ENCODE results near the gene FDX1. TPM values are rescaled to one million over a fixed set of nuclear protein-coding genes. Genes with fewer than 3 reads are reported as not detected.
A peak's percentile ranks its signal among the peaks of the same experiment; 100 is the strongest.

Gene FDX1
- total RNA-seq, 1 donor from 2014 or later = 23.6 TPM

DNA sequence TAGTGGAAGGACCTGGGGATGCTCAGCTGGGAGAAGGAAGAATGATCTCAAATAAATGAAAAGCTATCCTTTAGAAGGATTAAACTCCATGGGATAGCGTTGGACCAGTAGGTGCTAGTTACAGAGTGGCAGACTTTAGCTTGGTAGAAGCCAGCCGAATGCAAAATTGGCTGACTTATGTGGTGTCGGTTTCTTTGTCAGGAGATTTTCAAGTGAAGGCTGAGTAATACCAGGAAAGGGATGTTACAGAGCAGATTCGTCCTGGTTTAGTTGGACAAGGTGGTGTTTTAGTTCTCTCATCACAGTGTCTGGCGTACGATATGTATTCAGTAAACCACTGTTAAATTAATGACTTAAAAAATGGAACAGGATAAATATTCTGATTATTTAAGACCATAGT, 26.0 kb downstream of the FDX1 start:
- ATAC-seq = no peak
- DNase-seq (ENCODE audit: low spot score) = no peak

DNA sequence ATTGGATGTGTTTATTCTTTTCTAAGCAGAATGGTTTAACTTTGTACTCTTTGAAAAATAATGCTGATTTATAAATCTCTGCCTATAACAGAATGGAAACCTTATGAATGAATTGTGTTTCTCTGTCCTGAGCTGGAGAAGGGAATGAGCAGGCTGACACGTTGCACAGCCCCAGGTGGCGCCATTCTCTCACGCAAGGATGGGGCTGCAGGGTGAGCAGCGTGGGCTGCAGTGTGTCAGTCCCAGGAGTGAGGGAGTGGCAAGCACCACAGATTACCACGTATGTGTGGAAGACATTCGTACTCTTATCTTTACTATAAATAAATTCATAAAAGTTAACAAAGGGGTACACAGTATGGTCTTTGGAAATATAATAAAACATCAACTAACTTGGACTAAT, 33.4 kb downstream of the FDX1 start:
- peak; percentile 72 for ATAC-seq
- DNase-seq (ENCODE audit: low spot score) = no peak

DNA sequence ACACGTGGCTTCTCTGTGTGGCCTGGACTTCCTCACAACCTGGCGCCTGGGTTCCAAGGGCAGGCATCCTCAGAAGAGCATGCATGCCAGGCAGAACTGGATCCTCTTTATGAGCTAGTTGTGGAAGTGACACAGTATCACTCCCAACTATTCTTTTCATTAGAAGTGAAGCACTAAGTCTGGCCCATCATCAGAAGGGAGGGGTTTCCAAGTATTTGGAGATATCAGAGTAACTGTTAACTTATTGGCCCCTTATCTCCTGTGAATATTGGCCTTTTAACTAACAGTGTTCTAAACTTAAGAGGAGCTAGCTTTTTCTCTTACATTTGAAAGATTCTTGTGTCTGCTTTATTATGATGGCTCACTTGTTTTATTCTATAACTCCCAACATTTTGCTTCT, 35.5 kb downstream of the FDX1 start:
- no peak for DNase-seq (ENCODE audit: low spot score)
- no peak for ATAC-seq

DNA sequence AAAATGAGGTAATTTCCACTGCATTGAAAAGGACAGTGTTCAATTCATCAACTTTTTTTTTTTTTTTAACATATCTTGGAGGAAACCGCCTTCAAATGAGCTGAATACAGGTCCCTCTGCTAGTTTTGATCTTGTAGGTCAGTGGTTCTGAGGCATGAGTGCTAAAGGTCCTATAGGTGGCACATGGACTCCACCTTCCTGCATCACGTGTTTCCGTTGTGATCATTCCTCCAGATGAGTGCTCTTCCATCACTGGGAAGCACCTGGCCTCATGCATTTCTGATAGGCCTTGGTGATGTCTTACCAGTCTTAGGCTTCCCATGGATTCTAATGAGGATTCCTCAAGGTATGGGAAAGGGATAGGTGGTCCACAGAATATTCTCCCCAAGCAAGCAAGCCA, 37.8 kb downstream of the FDX1 start:
- ATAC-seq = no peak
- DNase-seq (ENCODE audit: low spot score) = no peak

DNA sequence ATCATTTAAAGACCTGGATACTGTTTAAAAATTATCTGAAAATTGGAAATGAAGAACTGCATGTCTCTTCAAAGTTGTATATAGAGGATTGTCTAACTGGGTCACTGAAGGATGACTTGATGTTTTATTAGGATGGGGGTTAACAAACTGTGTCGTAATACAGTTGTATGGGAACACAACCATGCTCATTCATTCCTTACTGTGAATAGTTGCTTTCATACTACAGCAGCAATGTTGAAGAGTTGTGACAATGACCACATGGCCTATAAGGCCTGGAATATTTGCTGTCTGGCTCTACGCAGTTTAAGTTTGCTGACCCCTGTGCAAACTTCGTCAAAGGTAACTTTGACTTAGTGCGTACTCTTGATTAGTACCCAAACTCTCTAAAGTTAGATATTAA, 38.4 kb downstream of the FDX1 start:
- ATAC-seq (no peak), DNase-seq (ENCODE audit: low spot score) (no peak)

DNA sequence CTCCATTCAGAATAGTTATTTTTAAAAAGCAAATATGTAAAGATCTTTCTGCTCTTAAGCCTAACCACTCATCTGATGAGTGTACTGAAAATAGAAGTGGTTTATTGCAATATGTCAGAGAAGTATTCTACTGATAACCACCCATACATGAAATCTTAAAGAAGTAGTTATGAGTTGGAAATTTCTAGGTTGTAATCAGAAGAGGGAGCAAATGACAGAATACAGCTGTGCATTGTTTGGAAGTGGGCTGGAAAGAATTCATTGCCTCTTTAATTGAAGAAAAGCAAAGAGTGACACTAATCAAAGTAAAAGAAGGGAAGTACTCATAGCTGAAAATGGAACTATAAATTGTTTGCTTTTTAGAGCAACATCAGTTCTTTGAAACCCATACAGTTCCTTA, 39.4 kb downstream of the FDX1 start:
- DNase-seq (ENCODE audit: low spot score) (no peak), ATAC-seq (no peak)

DNA sequence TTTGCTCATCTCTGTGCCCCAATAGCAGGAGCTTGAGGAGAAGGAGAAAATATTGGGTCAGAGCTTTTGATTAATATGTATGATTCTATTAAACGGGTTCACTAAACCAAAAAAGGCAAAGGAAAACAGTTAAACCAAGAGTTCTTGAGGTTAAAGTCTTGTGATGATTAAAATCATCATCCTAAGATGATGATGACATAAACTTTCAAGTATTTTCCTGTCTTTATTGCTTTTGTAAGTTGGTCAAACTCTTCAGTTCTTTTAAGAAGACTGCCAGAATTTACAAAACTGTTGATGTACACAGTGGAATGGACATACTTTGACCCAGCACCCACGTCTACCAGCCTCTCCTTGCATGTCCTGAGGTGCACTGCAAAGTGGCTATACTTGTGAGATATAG, 41.0 kb downstream of the FDX1 start:
- DNase-seq (ENCODE audit: low spot score) = no peak
- ATAC-seq = no peak

DNA sequence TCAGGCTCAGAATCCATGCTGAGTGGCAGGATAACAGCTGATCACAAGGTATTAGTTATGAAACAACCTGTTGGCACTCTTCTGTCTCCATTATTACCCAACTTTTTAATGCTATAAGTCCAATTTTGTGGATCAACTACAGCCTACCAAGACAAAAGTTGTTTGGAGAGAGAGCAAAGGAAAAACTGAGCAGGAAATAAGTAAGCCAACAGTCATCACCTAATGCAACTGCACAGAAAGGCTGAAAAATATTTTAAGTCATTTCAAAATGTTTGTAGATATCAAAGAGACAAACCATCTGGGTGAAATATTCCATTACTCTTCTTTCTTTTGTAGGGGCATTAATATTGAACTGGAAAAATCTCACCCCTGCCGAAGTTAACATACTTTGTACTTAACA, 41.6 kb downstream of the FDX1 start:
- peak; percentile 37 for ATAC-seq
- DNase-seq (ENCODE audit: low spot score) = no peak

DNA sequence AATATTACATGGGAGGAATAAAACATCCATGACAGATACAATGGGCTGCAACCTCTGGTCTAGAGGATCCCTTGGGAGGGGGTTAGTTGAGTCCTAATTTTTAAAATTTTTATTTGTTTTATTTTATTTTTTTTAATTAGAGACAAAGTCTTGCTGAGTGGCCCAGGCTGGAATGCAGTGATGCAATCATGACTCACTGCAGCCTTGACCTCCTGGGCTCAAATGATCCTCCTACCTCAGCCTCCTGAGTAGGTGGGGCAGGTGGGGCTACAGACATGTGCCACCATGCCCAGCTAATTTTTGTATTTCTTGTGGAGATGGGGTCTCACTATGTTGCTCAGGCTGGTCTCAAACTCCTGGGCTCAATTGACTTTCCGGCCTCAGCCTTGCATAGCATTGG, 43.1 kb downstream of the FDX1 start:
- no peak for DNase-seq (ENCODE audit: low spot score)
- no peak for ATAC-seq

DNA sequence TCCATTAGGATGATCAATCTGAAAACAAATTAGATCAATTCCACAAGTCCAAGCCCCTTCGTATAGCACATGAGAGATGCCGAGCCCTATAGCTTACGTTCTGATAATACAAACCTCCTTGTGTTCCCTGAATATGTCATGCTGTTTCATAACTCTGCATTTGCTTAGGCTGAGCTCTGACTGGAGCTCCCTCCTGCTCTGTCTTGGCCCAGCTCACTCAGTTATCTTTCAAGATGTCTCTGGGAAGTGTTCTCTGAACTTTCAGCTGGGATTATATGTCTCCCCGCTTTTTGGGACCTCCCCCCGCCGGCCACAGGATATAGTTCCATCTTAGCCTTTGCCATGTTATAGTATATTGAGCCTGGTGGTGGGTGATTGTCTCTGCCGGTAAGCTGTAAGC, 44.0 kb downstream of the FDX1 start:
- ATAC-seq = no peak
- DNase-seq (ENCODE audit: low spot score) = no peak

DNA sequence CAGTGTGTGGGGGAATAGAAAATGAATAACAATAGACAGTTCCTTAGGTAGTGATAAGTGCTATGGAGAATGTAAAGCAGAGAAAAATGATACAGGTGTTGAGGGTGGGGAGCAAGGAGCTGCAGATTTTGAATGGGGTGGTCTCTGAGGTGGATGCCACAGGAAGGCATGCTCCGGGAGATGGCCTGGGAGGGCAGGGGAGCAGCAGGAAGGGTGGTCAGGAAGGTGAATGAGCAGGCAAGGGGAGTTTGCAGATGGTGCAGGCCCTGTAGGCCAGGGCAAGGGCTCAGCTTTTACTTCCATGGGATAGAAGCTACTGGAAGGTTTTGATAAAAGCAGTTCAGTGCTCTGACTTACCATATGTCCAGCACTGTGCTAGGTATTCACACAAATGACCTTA, 44.8 kb downstream of the FDX1 start:
- no peak for ATAC-seq
- DNase-seq (ENCODE audit: low spot score) = no peak

DNA sequence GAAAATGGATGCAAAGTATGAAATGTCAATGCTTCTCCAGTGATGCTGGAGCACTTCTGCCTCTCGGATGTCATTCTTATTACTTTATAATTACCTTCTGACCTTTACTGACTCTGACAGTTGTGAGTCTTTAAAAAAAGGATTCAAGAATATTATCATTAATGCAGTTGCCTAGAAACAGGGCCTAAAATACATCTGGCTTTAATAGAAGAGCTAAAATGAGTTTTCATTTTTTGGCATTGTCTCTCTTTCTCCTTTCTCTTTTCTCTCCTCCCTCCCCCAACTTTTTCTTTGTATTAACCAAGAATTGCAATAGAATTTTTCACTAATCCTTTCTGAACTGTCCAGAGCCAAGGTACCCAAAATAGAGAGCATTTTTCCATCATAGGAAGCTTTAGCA, 45.9 kb downstream of the FDX1 start:
- DNase-seq (ENCODE audit: low spot score) (no peak), ATAC-seq (no peak)

DNA sequence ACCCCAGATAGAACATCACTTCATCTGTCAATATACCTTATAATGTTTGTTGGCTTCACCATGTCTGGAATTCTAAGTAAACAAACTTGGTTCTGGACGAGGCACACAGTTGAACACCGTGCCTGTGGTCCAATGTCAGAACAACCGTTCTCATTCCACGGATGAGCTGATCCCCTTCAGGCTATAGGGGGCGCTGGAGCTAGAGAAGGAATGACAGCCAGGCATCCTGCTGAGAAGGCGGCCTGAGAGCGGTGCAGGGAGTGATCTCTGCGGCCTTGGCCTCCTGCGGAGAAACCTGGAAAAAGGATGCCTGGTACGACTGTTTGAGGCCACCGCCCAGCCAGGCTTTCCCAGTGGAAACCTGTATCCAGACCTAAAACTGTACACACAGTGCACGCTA, 48.7 kb downstream of the FDX1 start:
- ATAC-seq = no peak
- no peak for DNase-seq (ENCODE audit: low spot score)

DNA sequence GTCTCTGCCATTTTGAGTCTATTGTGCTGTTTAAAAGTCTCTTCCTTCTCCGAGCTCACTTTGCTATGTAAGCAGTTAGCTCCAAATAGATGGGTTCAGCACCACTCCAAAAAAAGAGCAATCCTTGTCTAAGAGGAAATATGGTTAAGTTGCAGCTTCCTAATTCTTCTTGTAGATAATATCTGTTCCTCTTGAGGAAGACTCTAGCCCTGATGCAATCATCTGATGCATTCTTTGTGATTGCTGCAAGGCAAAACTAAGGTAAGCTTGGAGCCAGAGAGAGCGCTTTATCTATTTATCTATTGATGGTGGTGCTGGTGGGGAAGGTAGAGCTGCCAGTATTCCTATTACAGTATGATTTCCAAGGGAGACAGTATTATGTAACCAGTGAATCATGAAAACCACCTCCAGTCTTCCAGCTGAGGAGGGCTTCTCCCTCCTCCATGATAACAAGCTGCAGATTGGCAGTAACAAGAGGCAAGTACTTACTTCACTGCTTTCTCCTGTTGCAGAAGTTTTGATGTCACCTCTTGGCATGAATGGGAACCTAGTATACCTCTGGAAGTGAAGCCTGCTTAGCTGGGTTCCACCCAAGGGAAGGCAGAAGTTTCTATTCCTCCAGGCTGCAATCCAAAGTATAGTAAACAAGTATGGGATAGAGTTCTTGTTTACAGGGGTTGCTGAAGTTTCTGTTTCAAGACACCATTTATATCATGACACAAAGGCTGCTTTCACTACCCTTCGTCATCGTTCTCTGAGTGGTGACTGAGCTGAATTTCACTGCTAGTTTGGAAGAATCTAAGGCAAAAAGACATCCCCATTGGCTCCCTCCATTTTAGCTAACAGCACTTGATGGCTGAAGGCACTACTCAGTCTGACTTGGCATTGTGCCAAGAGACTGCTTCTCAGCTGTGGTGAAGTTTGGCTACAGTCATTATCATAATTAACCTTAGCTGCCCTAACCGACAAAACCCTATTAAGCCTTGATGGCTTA, 49.7 kb downstream of the FDX1 start:
- ATAC-seq (peak; percentile 54), DNase-seq (ENCODE audit: low spot score) (no peak)

DNA sequence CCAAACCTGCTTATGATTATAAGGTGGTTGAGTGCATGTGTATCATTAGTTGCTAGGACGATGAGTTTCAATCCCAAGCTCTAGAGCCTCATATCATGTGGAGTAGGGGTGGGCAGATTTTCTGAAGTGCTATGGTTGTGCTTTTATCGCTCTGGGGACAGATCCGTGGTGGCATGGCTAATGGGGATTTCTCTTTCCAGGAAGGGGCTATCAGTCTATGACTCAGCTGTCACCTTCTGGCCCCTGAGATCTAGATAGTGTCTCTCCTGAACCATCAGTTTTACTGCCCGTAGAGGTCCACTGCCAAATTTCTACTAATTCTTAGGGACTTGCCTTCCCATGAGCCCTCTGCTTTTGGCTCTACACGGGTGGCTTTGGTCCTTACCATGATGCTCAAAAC, 51.8 kb downstream of the FDX1 start:
- no peak for ATAC-seq
- DNase-seq (ENCODE audit: low spot score) = no peak

DNA sequence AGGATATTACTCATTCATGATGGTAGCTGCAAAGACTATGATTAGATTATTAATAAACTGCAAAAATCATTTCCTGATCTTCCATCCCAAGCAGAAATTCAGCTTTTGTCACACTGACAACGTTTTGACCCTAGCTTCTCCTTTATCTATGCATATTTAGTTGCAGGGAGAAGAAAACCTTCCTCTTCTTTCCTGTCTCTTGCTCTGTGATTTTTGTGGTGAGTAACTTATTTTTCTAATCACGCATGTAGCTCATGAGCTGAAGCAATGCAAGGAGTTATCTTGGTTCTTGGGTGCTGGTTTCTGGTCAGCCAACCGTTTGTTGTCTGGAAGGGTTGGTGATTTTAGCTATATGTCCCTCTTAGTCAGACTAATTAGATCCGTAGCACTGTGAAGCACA, 56.4 kb downstream of the FDX1 start:
- ATAC-seq (no peak), DNase-seq (ENCODE audit: low spot score) (no peak)

DNA sequence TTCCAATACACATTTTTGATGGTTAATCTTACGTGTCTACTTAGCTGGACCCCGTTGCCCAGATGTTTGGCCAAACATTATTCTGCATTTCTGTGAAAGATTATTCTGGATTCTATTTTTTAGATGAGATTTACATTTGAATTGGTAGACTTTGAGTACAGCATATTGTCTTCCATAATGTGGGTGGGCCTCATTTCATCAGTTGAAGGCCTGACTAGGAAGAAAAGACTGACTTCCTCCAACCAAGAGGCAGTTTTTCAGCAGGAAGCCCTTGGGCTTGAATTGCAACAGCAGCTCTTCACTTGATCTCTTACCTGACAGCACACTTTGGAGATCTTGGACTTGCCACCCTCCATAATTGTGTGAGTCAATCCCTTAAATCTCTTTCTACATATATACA, 58.7 kb downstream of the FDX1 start:
- DNase-seq (ENCODE audit: low spot score) = no peak
- ATAC-seq = no peak

DNA sequence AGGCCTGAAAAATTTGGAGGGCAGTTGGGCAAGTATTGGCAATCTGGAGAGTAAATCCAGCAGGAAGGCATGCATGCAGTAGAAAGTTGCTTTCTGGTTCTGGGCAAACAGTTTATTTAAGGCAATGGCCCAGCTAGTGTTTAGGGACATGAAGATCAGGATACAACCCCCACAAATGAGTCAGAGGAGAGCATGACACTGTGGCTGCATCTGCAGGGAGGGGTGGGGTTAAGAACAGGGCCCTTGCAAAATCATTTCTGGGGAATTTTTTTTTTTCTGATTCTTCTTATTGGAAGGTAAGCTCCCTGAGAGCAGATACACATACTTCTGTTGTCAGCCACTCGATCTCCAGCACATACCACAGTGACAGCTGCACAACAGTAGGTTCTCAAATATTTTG, 61.1 kb downstream of the FDX1 start:
- DNase-seq (ENCODE audit: low spot score) (no peak), ATAC-seq (no peak)

DNA sequence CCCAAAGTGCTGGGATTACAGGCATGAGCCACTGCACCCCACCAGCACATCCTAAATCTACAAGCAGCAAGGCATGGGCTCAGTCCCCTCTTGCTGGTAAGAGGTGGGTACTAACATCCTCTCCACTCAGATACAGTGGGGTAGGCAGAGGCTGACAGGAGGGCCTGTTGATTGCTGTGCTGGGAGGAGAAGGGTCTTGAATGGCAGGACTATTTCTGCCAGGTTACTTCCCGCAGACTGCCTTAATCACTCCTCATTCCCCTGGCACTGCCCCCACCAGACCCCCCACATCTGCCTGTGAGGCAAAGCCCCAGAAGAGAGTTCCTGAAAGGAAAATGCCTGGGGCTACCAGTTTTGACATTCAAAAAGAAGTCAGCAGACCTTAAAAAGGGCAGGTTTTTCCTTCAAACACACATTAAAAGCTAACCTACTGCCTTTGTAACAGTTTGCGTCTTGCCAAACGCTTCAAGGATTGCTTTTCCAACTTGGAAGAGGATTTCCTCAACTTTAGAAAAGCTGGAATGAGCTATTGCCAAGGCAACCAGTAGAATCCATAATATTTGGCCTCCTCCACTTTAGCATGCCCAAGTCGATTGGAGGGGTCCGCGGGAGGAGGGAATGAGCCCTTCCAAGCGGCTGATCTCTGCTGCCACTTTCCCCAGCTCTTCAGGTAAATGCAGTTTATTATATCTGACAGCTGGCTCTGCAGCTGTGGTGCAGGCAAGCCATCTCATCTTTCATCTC, 62.0 kb downstream of the FDX1 start:
- DNase-seq (ENCODE audit: low spot score) (no peak), ATAC-seq (no peak)

DNA sequence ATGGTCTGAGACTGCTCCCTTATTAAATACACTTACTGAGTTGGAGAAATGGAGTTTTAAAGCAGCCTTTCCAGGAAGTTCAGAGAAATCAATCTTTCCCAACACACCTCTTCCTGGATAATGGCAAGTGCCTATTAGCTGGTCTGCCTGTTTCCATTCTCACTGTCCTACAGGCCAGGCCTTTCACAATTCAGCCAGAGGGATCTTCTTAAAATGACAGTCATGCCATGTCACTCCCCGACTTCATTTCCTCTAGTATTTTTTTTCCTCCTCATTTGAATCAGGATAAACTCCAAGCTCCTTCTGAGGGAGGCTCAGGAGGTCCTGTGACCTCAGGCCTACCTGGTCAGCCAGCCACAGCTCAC, 62.6 kb downstream of the FDX1 start:
- DNase-seq (ENCODE audit: low spot score) (no peak), ATAC-seq (no peak)

DNA sequence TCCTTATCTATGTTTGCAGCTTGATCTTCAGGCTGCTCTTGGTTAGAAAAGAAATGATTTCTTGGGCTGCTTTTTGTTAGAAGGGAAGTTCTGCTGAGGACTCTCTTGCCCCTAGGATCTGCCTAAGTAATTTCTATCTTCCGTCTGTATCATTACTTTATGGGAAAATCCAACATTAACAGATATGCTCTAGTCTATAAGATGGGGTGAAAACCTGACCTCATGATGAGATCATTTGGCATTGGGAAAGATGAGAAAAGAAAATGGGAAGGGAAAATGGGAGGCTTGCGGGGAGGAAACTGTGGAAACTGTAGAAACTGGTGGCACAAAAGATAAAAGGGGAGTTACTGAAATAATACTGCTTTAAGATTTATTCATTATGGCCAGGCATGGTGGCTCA, 63.6 kb downstream of the FDX1 start:
- DNase-seq (ENCODE audit: low spot score) (no peak), ATAC-seq (no peak)

DNA sequence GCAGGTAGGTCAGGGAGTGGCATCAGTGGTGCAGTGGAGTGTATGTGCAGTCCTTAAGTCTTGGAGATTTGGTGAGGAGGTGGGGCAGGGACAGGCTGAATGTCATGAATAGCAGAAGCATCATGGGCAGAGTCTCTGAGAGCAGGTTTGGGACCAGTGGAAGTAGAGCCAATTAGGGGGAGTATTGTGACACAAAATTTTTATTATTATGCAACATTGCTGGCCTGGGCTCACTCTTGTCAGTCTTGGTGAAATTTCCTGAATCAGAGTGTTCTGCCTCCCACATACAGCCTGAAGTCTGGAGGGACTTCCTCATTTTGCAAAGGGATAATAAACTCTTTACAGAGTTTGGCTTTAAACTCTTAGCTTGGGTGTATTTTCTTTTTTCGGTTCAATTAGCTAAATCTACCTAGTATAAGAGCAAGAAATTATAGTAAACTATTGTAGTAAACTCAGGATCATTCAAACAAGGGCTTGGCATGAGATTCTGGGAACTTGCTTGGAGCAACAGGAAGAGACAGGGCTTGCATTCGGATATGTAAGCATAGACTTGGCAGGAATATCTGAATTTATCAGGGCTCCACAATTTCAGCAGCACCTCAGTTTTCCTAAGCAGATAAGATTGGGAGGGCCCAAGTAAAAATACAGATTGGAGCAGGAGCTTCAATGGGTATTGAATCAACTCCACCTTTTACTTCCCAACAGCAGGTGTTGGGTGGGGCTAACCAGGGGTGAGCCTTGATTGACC, 67.7 kb downstream of the FDX1 start:
- no peak for DNase-seq (ENCODE audit: low spot score)
- ATAC-seq = peak; percentile 38

All from left lobe of liver (tissue), 2 donors.